Measurements from ENCODE around the gene DTD1.

DNA sequence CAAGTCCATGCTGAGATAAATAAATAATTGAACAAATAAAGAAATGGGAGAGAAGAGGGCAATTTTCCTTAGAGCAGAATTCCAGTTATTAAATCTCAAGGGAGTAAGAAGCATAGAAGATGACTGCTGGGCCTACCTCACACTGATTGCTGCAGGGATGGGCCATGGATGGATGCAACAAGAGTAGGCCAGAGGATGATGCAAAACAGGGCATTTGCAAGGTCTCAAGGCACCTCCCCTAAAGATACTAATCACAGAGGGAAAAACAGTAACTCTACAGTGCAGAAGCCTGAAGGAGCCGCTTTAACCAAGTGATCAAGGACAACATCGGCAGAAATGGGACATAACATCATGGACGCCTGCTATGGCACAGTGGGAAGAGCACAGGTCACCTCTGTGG, 224.1 kb downstream of the DTD1 start:
- TF ChIP-seq, protein P1, sequence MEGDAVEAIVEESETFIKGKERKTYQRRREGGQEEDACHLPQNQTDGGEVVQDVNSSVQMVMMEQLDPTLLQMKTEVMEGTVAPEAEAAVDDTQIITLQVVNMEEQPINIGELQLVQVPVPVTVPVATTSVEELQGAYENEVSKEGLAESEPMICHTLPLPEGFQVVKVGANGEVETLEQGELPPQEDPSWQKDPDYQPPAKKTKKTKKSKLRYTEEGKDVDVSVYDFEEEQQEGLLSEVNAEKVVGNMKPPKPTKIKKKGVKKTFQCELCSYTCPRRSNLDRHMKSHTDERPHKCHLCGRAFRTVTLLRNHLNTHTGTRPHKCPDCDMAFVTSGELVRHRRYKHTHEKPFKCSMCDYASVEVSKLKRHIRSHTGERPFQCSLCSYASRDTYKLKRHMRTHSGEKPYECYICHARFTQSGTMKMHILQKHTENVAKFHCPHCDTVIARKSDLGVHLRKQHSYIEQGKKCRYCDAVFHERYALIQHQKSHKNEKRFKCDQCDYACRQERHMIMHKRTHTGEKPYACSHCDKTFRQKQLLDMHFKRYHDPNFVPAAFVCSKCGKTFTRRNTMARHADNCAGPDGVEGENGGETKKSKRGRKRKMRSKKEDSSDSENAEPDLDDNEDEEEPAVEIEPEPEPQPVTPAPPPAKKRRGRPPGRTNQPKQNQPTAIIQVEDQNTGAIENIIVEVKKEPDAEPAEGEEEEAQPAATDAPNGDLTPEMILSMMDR (IDR thresholded peaks at IDR 0.05): no peak
- TF ChIP-seq POLR2A (IDR thresholded peaks at IDR 0.05): no peak

Measured in upper lobe of left lung (tissue), 4 donors.